GM12874 (cell line): ENCODE measurements around the gene FBN2.

Experiments
- CTCF ChIP-seq: IDR thresholded peaks from 2 replicates; pipeline ENCODE4 v1.5.1; 2011; ENCODE audit warnings: low read depth, mild to moderate bottlenecking, control low read depth, low read length, moderate library complexity; ENCODE audit not compliant: insufficient read depth

The FBN2 gene

GRCh38 chr5:128513806-128514205 lies 24.2 kb downstream of the FBN2 start:
- TF ChIP-seq CTCF: no peak

- TF ChIP-seq CTCF: no peak
Observed at GRCh38 chr5:128512894-128513293, 25.2 kb downstream of the FBN2 start.

- no peak for TF ChIP-seq CTCF
Observed at GRCh38 chr5:128506643-128507042, 31.4 kb downstream of the FBN2 start.

GRCh38 chr5:128498844-128499455 lies 39.1 kb downstream of the FBN2 start:
- TF ChIP-seq CTCF: peak; percentile 10; the same call in 1 of the 2 replicates

GRCh38 chr5:128494516-128494915 lies 43.5 kb downstream of the FBN2 start:
- peak; percentile 15; the same call in 1 of the 2 replicates for TF ChIP-seq CTCF

GRCh38 chr5:128493657-128494329 lies 44.3 kb downstream of the FBN2 start:
- no peak for TF ChIP-seq CTCF

- no peak for TF ChIP-seq CTCF
Observed at GRCh38 chr5:128491291-128491690, 46.8 kb downstream of the FBN2 start.
